Caki2 (cell line): ENCODE measurements around the gene MCUB. TPM values are rescaled to one million over a fixed set of nuclear protein-coding genes. Genes with fewer than 3 reads are reported as not detected.

ENCODE experiments used
- DNase-seq: peaks from one replicate; pipeline ENCODE4 v3.0.0-alpha.2; 2015; ENCODE audit warnings: low read depth
- in situ Hi-C: cut with HindIII; loops from 2 replicates; pipeline ENCODE4 v1.10.0; 2016; ENCODE audit warnings: low sequenced_read_pairs, low pct_unique_long_range_greater_than_20kb, mixed read lengths
- total RNA-seq: library from RNA; depleted of rRNA; stranded (reverse); fragments of >200 nt; shearing (Covaris generic); gene quantifications from 2 replicates; pipeline ENCODE4 v1.2.3, GENCODE V29; 2014; ENCODE audit warnings: low replicate concordance

MCUB gene
- total RNA-seq, 1 experiment from 2014 or later, result 65.8 TPM

DNA sequence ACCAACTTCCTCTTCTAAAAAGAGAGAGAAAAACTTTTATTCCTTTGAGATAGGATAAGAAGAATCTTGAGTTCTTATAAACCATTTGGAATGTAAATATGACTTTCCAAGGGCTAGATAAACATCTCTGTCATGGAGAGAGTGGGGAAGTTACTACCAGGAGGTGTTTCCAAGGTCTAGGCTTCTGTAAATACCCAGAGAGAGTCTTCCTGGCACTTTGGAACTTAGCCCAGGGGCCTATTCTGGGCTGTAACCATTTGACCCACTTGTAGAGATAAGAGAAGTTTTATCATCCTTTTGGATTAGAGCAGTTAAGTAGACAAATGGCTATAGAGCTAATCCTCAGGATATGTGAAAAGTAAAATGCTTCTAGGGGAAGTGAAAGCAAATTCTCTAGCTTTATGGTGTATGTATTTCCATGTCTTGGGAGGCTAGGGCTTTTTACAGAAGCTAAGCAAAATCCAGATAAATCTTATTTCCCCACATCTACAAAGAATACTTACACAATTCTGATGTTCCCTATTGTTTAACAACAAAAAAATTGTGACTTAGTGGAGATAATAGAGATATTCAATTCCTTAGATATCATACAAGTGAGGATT is 51.1 kb downstream of the MCUB start:
- no peak for DNase-seq
- in situ Hi-C loops, result no loop called here

- in situ Hi-C loops, result no loop called here
- DNase-seq, result no peak
Observed at GRCh38 chr4:109614015-109614414, 54.0 kb downstream of the MCUB start.

GRCh38 chr4:109614466-109614865 is 54.4 kb downstream of the MCUB start:
- in situ Hi-C loops, result no loop called here
- no peak for DNase-seq

- in situ Hi-C loops, result no loop called here
- DNase-seq, result no peak
Observed at GRCh38 chr4:109615742-109616141, 55.7 kb downstream of the MCUB start.

- DNase-seq, result no peak
- in situ Hi-C loops, result no loop called here
Observed at GRCh38 chr4:109616243-109616642, 56.2 kb downstream of the MCUB start.

- DNase-seq, result no peak
- in situ Hi-C loops, result no loop called here
Observed at GRCh38 chr4:109622626-109623025, 62.6 kb downstream of the MCUB start.

- DNase-seq, result no peak
- in situ Hi-C loops, result no loop called here
Observed at GRCh38 chr4:109624536-109624935, 64.5 kb downstream of the MCUB start.

DNA sequence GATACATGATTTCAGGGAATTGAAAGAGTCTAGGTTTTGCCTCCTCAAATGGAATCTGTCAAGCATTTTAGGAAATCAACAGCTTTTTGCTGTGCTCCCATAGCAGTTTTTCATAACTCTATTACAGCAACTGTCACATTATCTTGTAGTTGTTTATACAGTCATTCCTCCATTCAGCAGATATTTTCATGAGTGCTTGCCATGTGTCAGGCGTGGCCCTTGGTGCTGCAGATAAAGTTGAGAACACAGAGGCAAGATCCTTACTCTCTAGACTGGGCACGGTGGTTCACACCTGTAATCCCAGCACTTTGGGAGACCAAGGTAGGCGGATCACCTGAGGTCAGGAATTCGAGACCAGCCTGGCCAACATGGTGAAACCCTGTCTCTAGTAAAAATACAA is 67.3 kb downstream of the MCUB start:
- no peak for DNase-seq
- in situ Hi-C loops, result no loop called here

DNA sequence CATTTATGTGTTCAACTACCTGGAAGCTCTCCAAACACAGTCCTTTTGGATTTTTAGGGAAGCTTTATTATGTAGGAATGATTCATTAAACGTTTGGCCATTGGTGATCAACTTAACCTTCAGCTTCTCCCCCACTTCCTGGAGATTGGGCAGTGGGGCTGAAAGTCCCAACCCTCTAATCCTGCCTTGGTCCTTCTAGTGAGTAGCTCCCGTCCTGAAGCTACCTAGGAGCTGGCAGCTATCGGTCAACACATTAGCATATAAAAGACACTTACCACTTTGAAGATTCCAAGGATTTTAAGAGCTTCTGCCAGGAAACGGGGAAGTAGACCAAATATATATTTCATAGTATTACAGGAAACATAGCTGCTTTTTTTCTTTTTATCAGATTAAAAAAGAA is 69.7 kb downstream of the MCUB start:
- in situ Hi-C loops, result no loop called here
- no peak for DNase-seq

GRCh38 chr4:109631532-109632108 is 71.6 kb downstream of the MCUB start:
- no peak for DNase-seq
- in situ Hi-C loops, result no loop called here

DNA sequence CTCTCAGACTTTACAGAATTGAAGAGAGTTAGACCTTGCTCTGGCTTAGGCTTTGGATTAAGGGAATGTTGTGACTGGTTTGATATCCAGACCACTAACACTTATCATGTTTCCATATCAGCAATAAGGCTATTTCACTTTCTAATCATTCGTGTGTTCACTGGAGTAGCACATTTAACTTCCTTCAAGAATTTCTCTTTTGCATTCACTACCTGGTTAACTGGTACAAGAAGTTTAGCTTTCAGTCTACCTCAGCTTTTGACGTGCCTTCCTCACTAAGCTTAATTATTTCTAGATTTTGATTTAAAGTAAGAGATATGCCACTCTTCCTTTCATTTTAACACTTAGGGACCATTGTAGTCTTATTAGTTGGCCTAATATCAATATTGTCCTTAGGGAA is 80.6 kb downstream of the MCUB start:
- in situ Hi-C loops, result no loop called here

GRCh38 chr4:109645874-109646710 is 86.0 kb downstream of the MCUB start:
- in situ Hi-C loops, result no loop called here
- no peak for DNase-seq

More for the DNA sequence above, 80.6 kb downstream of the MCUB start:
- no peak for DNase-seq

DNA sequence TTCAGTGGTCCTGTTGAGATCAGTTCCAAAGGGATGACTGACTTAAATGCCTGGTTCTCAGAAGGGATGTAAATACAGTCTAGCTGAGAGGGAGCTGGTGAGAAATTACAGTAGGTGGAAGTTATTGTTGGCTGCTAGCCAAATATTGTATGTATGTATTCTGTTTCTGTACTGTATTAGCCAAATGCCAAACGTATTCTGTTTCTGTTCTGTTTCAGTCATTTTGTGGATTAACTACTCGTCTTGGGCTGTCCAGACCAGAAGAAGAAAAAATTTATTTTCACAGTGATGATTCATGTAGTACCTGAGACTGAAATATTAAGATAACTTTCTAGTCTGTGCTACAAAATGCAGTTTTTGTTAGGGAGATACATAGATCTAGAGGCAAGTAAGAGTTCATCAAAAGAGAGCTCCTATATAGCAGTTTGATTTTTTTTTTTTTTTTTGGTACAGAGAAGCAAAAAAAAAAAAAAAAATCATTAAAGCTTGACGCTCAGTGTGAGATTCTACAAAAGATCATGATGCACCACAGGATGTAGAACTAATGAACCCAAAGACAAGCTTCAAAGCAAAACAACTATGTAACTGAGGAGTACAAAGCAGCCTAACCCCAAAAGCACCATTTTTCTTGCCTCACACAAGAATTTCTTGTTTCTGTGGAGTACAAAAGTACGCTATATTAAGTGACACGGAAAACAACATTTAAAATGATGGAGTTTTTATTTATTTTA is 88.4 kb downstream of the MCUB start:
- DNase-seq, result no peak

GRCh38 chr4:109648997-109649575 is 89.0 kb downstream of the MCUB start:
- in situ Hi-C loops, result no loop called here
- no peak for DNase-seq

More for the DNA sequence above, 88.4 kb downstream of the MCUB start:
- in situ Hi-C loops, result no loop called here

- in situ Hi-C loops, result no loop called here
- no peak for DNase-seq
Observed at GRCh38 chr4:109649872-109650271, 89.8 kb downstream of the MCUB start.

GRCh38 chr4:109655396-109655795 is 95.3 kb downstream of the MCUB start:
- DNase-seq, result no peak
- in situ Hi-C loops, result no loop called here

- in situ Hi-C loops, result no loop called here
- DNase-seq, result no peak
Observed at GRCh38 chr4:109657854-109658418, 97.9 kb downstream of the MCUB start.

DNA sequence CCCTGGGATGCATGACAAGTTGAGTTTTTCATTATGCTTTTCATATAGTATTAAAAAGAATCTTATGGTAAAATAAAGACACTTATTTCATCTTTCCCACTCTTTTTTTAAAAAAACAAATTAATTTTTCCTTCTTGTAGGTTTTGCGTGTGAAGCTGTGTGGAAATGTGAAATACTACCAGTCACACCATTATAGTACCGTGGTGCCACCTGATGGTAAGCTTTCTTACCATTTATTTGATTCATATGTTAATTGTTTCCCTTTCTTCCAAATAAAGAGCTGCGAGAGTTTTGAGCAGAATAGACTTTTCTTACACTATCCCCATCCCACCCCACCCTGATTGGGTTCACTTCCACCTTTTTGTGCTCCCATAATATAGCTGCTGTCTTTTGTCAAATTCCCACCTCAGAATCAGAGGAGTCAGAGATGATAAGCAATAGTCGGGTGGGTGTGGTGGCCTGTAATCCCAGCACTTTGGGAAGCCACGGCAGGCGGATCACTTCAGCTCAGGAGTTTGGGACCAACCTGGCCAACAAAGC is 98.9 kb downstream of the MCUB start:
- in situ Hi-C loops, result no loop called here
- DNase-seq, result no peak
